SH-SY5Y (cell line): ENCODE measurements around the gene TAF1B.

Source experiments
- GATA2 ChIP-seq: IDR thresholded peaks from 2 replicates; pipeline ENCODE4 v1.6.1; 2011; ENCODE audit warnings: mild to moderate bottlenecking, low read depth, low read length
- GATA3 ChIP-seq: IDR thresholded peaks from 2 replicates; pipeline ENCODE4 v1.6.1; 2011; ENCODE audit warnings: low read depth, mild to moderate bottlenecking, low read length, moderate library complexity

Gene TAF1B

DNA sequence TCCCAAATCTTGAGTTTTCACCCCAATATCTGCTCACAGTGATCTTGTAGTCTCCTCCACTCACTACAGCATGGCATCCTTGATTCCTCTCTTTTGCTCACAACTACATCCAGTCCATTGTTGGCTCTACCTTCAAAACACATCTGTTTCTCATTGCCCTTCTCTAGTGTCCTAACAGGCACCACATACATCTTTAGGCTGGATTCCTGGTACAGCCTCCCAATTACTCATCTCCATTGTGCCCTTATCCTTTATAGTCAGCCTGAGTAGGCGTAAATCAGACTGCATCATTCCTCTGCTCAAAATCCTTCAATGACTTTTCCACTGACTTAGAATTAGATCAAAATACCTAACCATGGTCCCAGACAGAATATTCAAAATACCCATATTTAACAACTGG is 10.7 kb upstream of the TAF1B start:
- no peak for TF ChIP-seq GATA3
- no peak for TF ChIP-seq GATA2

DNA sequence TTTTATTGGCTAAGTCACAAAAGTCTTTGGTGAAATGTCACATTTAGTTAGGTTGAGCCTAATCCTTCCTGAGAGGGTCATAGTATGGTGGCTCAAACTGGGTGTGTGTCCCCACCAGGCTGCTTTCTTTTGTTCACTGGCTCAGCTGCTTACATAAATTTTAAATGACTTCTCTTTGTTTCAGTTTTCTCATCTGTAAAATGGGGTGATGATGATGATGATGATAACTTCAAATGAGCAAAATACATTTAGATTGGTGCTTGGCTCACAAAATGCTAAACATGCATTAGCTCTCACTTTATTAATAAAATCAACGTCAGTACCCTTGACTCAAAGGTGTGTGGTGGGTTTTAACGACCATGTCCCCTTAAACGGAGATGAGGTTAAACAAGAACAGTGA is 7.2 kb upstream of the TAF1B start:
- no peak for TF ChIP-seq GATA3
- TF ChIP-seq GATA2 = no peak

DNA sequence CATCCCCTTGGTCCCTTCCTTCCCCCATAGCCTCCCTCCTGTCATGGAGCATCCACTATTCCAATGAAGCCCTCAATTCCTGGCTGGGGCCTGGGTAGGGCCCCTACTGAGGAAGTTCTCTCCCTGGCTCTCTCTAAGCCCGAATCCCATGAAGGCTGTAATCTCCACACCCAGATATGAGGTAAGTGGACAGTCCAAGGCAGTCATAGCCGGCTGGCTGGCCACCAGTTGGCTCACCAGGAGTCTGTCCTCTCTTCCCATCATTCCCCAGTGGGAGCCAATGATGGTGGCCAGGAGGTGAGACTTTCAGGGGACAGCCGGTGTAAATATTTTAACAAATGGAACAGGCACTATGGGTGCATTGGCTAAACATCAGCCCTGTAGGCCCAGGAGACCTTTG is 6.8 kb upstream of the TAF1B start:
- TF ChIP-seq GATA2 (no peak), GATA3 (no peak)

DNA sequence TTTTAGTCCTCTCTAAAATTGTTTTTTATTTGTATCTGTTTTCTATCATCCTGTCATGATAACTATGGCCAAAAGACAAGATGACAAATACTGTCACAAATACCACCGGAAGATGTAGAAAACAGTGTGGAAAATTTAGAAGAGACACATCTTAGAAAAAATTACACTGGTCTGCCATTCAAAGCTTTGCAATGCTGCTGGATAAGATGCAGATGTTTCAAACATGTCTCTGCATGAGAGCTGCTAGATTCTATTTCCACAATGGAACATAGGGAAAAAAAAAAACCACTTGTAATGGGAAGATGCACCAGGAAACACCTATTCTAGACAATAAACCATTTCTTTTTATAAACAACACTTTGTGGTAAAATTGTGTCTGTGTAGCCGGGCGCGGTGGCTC is 5.8 kb upstream of the TAF1B start:
- TF ChIP-seq GATA3 = no peak
- TF ChIP-seq GATA2 = no peak

DNA sequence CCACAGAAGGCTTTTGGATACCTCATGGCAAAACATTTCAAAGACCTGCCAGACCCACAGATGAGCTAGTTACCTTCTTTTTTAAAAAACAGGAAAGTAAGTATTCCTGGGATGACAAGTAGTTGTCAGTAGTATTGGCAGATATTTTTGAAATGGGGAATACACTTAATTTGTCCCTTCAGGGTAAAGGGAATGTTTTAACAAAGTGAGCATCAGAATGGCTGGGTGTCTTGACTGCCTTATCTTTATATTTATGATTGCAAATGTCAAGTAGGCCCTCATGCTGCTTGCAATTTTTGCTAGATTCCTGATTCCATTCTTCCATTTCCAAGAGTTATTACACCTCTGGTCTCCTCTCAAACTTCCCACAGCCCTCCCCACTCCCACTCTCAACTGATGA is 4.9 kb upstream of the TAF1B start:
- no peak for TF ChIP-seq GATA3
- TF ChIP-seq GATA2 = no peak

DNA sequence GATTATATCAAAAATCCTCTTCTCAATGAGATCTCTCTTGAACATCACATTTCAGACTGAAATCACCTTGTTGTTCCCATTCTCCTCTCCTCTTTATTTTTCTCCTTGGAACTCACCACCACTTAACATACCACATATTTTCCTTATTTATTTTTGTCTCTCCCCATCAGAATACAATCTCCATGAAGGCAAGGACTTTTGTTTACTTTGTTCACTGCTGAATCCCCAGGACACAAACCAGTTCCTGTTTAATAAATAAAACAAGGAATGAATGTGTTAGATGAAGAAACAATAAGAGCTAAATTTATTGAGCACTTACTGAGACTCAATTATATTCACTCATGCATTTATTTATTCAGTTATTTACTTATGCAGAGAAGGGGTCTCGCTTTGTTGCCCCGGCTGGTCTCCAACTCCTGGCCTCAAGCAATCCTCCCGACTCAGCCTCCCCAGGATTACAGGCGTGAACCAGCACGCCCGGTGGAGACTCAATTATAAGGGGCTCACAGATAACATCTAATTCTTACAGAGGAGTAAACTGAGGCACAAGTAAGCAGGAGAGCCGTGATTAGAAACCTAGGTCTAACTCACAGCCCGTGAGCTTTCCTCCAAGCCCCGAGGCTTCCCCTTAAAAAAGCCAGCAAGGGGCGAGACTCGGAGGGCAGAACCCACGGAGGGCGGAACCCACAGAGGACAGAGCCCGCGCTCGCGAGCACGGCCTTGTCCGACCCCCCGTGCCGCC is 616 bp upstream of the TAF1B start:
- TF ChIP-seq GATA3 (no peak), GATA2 (peak; percentile 27; the same call in 1 of the 2 replicates)

- peak; percentile 49; the same call in 1 of the 2 replicates for TF ChIP-seq GATA2
- no peak for TF ChIP-seq GATA3
These were observed 786 bp downstream of the TAF1B start for GRCh38 chr2:9844036-9844483.

- no peak for TF ChIP-seq GATA2
- no peak for TF ChIP-seq GATA3
These were observed 1.3 kb downstream of the TAF1B start for GRCh38 chr2:9844576-9844975.

DNA sequence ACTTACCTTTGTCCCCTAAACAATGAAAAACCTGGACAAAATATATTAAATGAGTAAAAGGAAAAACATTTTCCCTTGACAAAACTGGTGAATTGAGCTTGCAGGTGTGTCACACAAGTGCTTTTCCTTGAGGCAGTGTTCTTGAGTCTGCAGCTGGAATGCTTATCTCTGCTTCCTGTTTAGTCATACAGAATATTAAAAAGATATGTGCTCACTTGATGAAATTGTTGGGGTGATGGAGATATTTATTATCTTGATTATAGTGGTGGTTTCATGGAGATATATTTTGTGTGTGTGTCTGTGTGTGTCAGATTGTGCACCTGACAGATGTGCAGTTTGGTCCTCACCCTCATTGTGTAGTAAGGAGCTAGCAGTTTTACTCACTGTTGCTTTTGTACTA is 3.3 kb downstream of the TAF1B start:
- TF ChIP-seq GATA2 (no peak), GATA3 (no peak)

DNA sequence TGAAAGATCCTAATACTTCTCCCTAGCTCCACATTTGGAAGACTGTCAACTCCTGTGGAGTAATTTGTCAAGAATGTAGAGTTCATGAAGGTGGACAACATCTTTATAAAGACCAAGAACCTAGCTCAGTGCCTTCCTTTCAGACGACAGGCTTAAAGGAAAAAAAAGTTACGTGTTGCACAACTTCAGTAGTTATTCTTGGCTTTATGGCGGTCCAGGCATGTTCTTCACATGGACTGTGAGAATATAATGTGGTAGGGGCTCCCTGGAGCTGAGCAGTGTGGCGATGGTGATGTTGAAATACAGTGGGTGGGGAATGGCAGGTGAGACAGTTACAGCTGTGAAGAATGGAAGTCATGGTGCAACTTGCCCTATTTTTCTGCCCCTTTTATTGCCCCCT is 3.9 kb downstream of the TAF1B start:
- TF ChIP-seq GATA3 = no peak
- TF ChIP-seq GATA2 = no peak

DNA sequence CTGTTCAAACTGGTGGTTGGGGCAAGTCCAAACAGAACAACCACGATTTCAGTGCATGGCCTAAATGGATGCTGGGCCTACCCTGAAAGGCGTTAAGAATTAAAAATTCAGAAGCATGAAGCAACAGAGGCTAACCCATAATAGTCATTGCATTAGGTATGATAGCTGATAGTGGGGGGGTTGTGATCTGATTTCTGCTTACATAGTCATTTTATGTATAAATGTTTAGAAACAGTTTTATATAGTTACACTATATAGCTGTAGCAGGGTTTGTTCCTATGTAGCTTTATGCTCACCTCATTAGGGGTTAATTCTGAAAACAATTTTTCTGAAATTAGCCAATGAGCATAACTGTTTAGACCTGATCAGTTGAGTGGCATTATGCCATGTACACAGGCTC is 9.6 kb downstream of the TAF1B start:
- TF ChIP-seq GATA2 = no peak
- TF ChIP-seq GATA3 = no peak

GRCh38 chr2:9857814-9858729 is 14.8 kb downstream of the TAF1B start:
- TF ChIP-seq GATA3 = no peak
- no peak for TF ChIP-seq GATA2

GRCh38 chr2:9858730-9859068 is 15.4 kb downstream of the TAF1B start:
- no peak for TF ChIP-seq GATA3
- no peak for TF ChIP-seq GATA2

DNA sequence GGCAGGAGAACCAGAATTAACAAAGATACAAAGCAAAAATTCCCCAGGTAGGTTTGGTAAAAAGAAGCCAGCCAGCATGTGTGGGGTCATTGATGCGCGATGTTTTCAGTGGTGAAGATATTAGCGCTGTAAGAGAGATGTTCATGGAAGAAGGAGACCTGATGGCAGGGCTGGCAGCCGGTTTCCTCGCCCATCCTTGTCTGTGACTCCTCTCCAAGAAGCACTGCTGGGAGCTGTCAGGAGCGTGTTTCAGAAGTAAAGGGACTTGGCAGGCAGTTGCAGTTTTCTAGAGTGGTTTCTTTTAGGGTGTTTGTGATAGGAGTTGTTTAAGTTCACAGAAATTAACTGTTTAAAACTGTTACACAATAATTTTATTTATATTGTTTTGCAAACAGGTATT is 24.6 kb downstream of the TAF1B start:
- TF ChIP-seq GATA2 (no peak), GATA3 (no peak)

GRCh38 chr2:9873337-9873736 is 30.1 kb downstream of the TAF1B start:
- TF ChIP-seq GATA3 = no peak
